SJCRH30 (cell line): ENCODE measurements around the gene PRG3. TPM values are rescaled to one million over a fixed set of nuclear protein-coding genes. Genes with fewer than 3 reads are reported as not detected.

Source experiments
- DNase-seq, 2 experiments: peaks; one replicate each; pipeline ENCODE4 v3.0.0-alpha.2; 2015 to 2020
- H3K27ac ChIP-seq: fragments of 250-450 bp; sonication (Bioruptor Pico); 2 replicates; pipeline ENCODE4 v1.5.1; 2020; ENCODE audit warnings: mild to moderate bottlenecking, moderate library complexity
- H3K27me3 ChIP-seq: fragments of 250-450 bp; sonication (Bioruptor Pico); 2 replicates; pipeline ENCODE4 v1.5.1; 2020; ENCODE audit warnings: mild to moderate bottlenecking, moderate library complexity
- H3K36me3 ChIP-seq: fragments of 250-450 bp; sonication (Bioruptor Pico); 2 replicates; pipeline ENCODE4 v1.5.1; 2020; ENCODE audit warnings: mild to moderate bottlenecking, moderate library complexity
- H3K4me1 ChIP-seq: fragments of 250-450 bp; sonication (Bioruptor Pico); 2 replicates; pipeline ENCODE4 v1.5.1; 2020; ENCODE audit warnings: mild to moderate bottlenecking, moderate library complexity
- H3K4me3 ChIP-seq: fragments of 250-450 bp; sonication (Bioruptor Pico); 2 replicates; pipeline ENCODE4 v1.5.1; 2020; ENCODE audit warnings: mild to moderate bottlenecking, moderate library complexity
- H3K9me3 ChIP-seq: fragments of 250-450 bp; sonication (Bioruptor Pico); replicated peaks from 2 replicates; pipeline ENCODE4 v1.5.1; 2020; ENCODE audit warnings: mild to moderate bottlenecking, moderate library complexity
- total RNA-seq: library from RNA; depleted of rRNA; stranded (reverse); fragments of >200 nt; shearing (Covaris generic); gene quantifications from 2 replicates; pipeline ENCODE4 v1.2.3, GENCODE V29; 2014

The PRG3 gene
- total RNA-seq, 1 experiment from 2014 or later = not detected

DNA sequence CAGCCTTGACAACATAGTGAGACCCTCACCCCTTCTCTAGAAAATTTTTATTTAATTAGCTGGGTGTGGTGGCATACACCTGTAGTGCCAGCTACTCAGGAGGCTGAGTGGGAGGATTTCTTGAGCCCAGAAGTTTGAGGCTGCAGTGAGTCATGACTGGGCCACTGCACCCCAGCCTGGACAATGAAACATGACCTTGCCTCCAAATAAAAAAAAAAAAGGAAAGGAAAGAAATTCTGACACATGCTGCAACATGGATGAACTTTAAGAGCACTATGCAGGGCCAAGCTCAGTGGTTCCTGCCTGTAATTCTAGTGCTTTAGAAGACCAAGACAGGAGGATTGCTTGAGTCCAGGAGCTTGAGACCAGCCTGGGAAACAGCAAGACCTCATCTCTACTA is 37.2 kb upstream of the PRG3 start:
- Histone ChIP-seq H3K36me3 (no peaks in the 10 kb centered on the region), H3K4me3 (no peak overlapping the region), H3K27ac (no peak overlapping the region), H3K4me1 (no peaks in the 10 kb centered on the region), H3K27me3 (peaks cover 8% of the 10 kb centered on the region; the same call in 1 of the 2 replicates), H3K9me3 (no peaks in the 10 kb centered on the region)
- DNase-seq = no peak

GRCh38 chr11:57417056-57417455 is 36.1 kb upstream of the PRG3 start:
- Histone ChIP-seq H3K36me3 (no peaks in the 10 kb centered on the region), H3K4me3 (no peak overlapping the region), H3K27ac (no peak overlapping the region), H3K9me3 (no peaks in the 10 kb centered on the region), H3K27me3 (peaks cover 8% of the 10 kb centered on the region; the same call in 1 of the 2 replicates), H3K4me1 (no peaks in the 10 kb centered on the region)
- DNase-seq = no peak

GRCh38 chr11:57416436-57416835 is 35.5 kb upstream of the PRG3 start:
- Histone ChIP-seq H3K36me3 (no peaks in the 10 kb centered on the region), H3K4me1 (no peaks in the 10 kb centered on the region), H3K27ac (no peak overlapping the region), H3K9me3 (no peaks in the 10 kb centered on the region), H3K4me3 (no peak overlapping the region), H3K27me3 (peaks cover 8% of the 10 kb centered on the region; the same call in 1 of the 2 replicates)
- DNase-seq = no peak

DNA sequence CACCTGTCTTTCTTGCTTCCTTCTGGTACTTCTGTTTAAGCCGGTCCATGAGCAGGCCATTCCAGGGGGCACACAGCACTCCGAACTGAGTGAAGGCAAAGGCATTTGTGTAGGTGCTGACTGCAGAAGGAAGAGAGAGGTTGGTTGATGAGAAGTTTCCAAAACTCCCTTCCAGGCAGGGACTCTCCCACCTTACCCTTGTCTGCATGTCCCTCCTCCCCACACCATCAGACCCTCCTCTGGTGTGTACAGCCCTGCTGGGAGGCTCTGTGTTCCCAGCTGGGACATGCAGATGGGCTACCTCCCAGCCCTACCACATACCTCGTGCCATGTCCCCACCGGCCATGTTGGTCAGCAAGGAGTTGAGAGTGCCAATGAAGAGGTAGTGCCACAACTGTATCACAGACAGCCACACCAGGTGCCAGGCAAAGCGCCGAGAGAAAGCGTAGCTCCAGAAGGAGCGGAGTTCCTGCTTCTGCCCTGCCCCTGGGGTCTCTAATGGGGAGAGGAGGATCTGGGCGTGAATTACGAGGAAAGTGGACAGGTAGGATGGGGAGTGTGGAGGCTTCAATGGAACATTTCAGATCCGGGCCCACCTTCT is 33.8 kb upstream of the PRG3 start:
- Histone ChIP-seq H3K4me3 (no peak overlapping the region), H3K27me3 (peaks cover 8% of the 10 kb centered on the region; the same call in 1 of the 2 replicates), H3K4me1 (no peaks in the 10 kb centered on the region), H3K9me3 (no peaks in the 10 kb centered on the region), H3K27ac (no peak overlapping the region), H3K36me3 (no peaks in the 10 kb centered on the region)
- DNase-seq = no peak

DNA sequence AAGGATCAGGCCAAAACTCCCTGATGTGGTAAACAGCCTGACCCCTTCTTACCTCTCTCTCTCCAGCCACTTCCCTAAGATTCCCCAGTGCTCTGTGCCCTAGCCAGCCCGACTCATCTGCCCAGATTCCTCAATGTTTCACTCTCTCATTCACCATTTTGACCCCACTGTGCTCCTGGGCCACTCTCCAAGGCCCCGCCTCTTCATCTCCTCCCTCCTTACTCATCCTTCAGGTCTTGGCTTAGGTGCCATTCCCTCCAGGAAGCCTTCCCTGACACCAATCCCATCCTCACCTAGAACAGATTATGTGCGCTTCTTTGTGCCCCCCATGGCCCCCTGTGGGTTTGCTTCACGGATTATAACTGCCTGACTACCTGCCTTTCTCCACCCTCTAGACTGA is 32.7 kb upstream of the PRG3 start:
- Histone ChIP-seq H3K9me3 (no peaks in the 10 kb centered on the region), H3K27ac (no peak overlapping the region), H3K4me1 (no peaks in the 10 kb centered on the region), H3K4me3 (no peak overlapping the region), H3K27me3 (peaks cover 6% of the 10 kb centered on the region; the same call in 1 of the 2 replicates), H3K36me3 (no peaks in the 10 kb centered on the region)
- no peak for DNase-seq

DNA sequence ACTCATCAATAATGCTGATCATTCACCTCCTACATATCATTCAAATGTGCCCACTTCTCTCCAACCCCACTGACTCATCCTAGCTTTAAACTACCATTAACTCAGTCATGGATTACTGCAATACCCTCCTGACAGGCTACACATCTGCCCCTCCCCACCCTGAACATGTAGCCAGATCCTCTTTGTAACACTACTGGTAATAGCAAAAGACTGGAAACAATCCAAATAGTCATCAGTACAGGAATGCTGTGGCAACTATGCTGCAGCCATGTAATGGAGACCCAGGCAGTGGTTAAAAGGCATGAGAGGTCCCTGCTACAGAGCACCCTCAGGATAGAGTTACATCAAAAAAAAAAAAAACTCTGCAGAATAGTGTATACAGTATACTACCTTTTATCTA is 29.3 kb upstream of the PRG3 start:
- H3K36me3 ChIP-seq = no peaks in the 10 kb centered on the region
- DNase-seq = peak in 1 of 2 experiments; percentile 12

DNA sequence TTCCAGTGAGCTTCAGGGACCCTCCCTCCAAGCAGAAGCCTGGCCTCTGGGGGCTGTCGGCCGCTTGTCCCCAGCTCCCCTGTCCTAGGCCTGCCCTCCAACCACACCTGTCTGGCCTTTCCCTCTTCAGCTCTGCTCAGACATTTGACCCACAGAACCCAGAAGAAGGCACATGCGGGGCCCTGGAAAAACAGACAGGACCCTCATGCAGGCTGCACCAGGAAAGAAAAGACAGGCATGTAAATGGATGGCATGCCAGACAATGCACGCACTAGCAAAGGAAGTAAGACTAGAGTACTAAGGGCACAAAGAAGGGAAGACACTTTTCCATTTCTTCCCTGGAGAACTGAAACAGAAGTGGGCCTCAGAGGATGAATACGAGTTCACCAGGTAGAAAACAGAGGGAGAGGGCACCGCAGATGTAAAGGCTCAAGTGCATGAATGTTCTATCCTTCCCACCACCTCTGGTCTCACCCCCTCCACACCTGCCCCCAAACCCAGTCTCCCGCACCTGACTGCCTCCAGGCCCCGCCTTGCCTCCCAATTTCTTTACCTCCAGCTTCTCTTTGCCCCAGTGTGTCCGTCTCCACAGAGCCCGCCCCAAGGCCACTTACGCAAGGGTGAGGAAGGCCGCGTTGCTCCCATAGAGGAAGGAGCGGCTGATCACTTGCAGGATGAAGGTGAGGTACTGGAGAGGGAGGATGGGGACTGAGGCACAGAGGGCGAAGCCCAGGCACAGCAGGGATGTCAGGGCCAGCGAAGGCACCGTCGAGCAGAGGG is 28.6 kb upstream of the PRG3 start:
- Histone ChIP-seq H3K4me1 (no peaks in the 10 kb centered on the region), H3K27ac (no peak overlapping the region), H3K36me3 (no peaks in the 10 kb centered on the region), H3K9me3 (no peaks in the 10 kb centered on the region), H3K4me3 (no peak overlapping the region), H3K27me3 (no peaks in the 10 kb centered on the region)
- DNase-seq = no peak

More for the DNA sequence above, 29.3 kb upstream of the PRG3 start:
- Histone ChIP-seq H3K9me3 (no peaks in the 10 kb centered on the region), H3K27ac (no peak overlapping the region), H3K27me3 (no peaks in the 10 kb centered on the region; the same call in 1 of the 2 replicates), H3K4me1 (no peaks in the 10 kb centered on the region), H3K4me3 (no peak overlapping the region)

- no peaks in the 10 kb centered on the region for H3K27me3 ChIP-seq
- H3K4me3 ChIP-seq = no peak overlapping the region
- no peak overlapping the region for H3K27ac ChIP-seq
- no peaks in the 10 kb centered on the region for H3K9me3 ChIP-seq
- no peaks in the 10 kb centered on the region for H3K4me1 ChIP-seq
- DNase-seq = no peak
- H3K36me3 ChIP-seq = no peaks in the 10 kb centered on the region
Measured at GRCh38 chr11:57408771-57409170, 27.8 kb upstream of the PRG3 start.

- DNase-seq = no peak
- Histone ChIP-seq H3K4me1 (no peaks in the 10 kb centered on the region), H3K36me3 (no peaks in the 10 kb centered on the region), H3K9me3 (no peaks in the 10 kb centered on the region), H3K27ac (no peak overlapping the region), H3K4me3 (no peak overlapping the region), H3K27me3 (no peaks in the 10 kb centered on the region)
Measured at GRCh38 chr11:57407941-57408475, 27.1 kb upstream of the PRG3 start.

DNA sequence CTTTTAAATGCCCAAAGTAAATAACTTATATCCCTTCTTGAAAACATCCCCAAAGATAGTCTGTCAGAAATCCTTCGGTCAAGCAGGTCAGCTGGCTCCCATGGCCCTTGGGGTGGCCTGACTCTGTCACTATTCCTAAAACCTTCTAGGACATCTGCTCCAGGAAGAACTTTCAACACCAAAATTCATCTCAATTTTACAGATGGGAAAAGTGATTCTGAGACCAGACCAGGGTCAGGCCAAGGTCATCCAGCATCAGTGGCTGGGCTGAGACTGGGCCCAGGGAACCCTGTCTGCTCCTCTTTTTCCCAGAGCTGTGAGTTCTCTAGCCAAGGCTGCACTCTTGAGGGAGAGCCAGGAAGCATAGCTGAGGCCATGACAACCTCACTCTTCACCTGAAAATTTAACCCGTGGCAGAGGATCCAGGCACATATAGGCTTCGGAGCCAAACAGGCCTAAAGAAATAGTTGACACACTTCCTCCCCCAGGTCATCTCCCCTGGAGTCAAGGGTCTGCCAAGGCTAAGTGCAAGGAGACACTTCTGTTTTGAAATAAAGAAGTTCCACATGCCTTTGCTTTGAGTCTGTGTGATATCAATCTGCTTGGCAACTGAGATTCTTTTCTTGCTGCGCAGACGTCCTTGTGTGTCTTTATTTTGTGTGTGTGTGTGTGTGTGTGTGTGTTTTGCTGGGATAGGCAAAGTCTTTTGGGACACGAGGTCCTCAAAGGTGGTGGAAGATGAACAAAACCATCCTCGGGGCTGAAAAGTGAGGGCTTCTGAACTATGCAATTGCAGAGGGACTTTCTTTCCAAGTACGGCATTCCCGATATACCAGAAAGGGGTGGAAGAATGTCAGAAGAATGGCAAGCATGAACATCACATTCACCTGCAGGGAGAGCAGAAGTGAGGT is 26.3 kb upstream of the PRG3 start:
- Histone ChIP-seq H3K27me3 (no peaks in the 10 kb centered on the region), H3K27ac (no peak overlapping the region), H3K4me1 (no peaks in the 10 kb centered on the region), H3K9me3 (no peaks in the 10 kb centered on the region), H3K36me3 (no peaks in the 10 kb centered on the region), H3K4me3 (no peak overlapping the region)
- DNase-seq = no peak

DNA sequence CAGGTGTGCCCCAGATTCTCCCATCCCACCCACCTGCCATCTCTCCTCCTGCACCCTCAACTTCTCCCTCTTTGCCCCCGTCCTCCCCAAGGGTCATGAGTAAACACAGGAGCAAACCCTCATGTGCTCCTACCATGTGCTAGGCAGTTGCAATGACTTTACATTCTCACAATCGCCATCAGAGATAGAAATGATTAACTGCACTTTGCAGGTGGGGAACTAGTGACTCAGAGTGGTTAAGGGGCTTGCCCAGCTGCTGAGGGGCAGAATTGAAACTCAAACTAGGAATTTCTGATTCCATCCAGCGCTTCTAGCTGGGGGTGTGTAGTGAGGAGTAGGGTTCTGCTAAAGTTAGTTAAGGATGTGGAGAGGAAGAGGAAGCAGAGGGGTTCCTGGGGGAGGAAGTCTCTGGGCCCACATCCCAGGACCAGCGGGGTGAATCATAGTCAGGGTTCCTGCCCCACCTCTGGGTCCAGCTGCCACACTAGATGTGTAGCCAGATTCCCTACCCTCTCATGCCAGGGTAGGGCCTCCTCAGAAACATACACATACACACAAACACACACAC is 25.5 kb upstream of the PRG3 start:
- H3K27me3 ChIP-seq = no peaks in the 10 kb centered on the region
- no peaks in the 10 kb centered on the region for H3K36me3 ChIP-seq
- no peak overlapping the region for H3K27ac ChIP-seq
- no peaks in the 10 kb centered on the region for H3K4me1 ChIP-seq
- H3K4me3 ChIP-seq = no peak overlapping the region
- no peak for DNase-seq
- no peaks in the 10 kb centered on the region for H3K9me3 ChIP-seq

GRCh38 chr11:57405271-57405860 is 24.4 kb upstream of the PRG3 start:
- H3K36me3 ChIP-seq = no peaks in the 10 kb centered on the region
- DNase-seq = no peak
- H3K9me3 ChIP-seq = no peaks in the 10 kb centered on the region

GRCh38 chr11:57403802-57404147 is 22.8 kb upstream of the PRG3 start:
- H3K4me1 ChIP-seq = no peaks in the 10 kb centered on the region
- H3K36me3 ChIP-seq = no peaks in the 10 kb centered on the region
- H3K27me3 ChIP-seq = 0 out of 2 replicates have a peak, but pooled peaks cover 4% of the 10 kb centered on the region
- H3K9me3 ChIP-seq = no peaks in the 10 kb centered on the region
- H3K4me3 ChIP-seq = no peak overlapping the region
- H3K27ac ChIP-seq = no peak overlapping the region
- no peak for DNase-seq

More at GRCh38 chr11:57405271-57405860, 24.4 kb upstream of the PRG3 start:
- Histone ChIP-seq H3K27me3 (no peaks in the 10 kb centered on the region), H3K4me1 (no peaks in the 10 kb centered on the region), H3K4me3 (no peak overlapping the region), H3K27ac (no peak overlapping the region)
